Measurements from ENCODE around the gene TRPM6.

The TRPM6 gene

GRCh38 chr9:74875656-74876055 lies 12.1 kb downstream of the TRPM6 start:
- Histone ChIP-seq H3K4me3 (ENCODE audit: low read depth in 1 of 2, low read length in 1 of 2) (no peak overlapping the region), H3K4me1 (ENCODE audit: control insufficient read depth in 1 of 2, insufficient read depth in 1 of 2, low read depth in 1 of 2, low read length in 1 of 2) (peaks cover 15 to 18% of the 10 kb centered on the region in 2 experiments), H3K27me3 (no peaks in the 10 kb centered on the region), H3K9me3 (no peaks in the 10 kb centered on the region), H3K27ac (no peak overlapping the region), H3K36me3 (no peaks in the 10 kb centered on the region)
- no peak for TF ChIP-seq CTCF (IDR thresholded peaks at IDR 0.05)

GRCh38 chr9:74874220-74874619 lies 13.5 kb downstream of the TRPM6 start:
- TF ChIP-seq CTCF (IDR thresholded peaks at IDR 0.05) = no peak
- Histone ChIP-seq H3K9me3 (no peaks in the 10 kb centered on the region), H3K27me3 (no peaks in the 10 kb centered on the region), H3K4me1 (ENCODE audit: control insufficient read depth in 1 of 2, insufficient read depth in 1 of 2, low read depth in 1 of 2, low read length in 1 of 2) (peaks cover 16 to 19% of the 10 kb centered on the region in 2 experiments), H3K4me3 (ENCODE audit: low read depth in 1 of 2, low read length in 1 of 2) (no peak overlapping the region), H3K27ac (peak overlapping the region; percentile 41), H3K36me3 (no peaks in the 10 kb centered on the region)

- Histone ChIP-seq H3K4me3 (ENCODE audit: low read depth in 1 of 2, low read length in 1 of 2) (no peak overlapping the region), H3K4me1 (ENCODE audit: control insufficient read depth in 1 of 2, insufficient read depth in 1 of 2, low read depth in 1 of 2, low read length in 1 of 2) (peaks cover 16 to 21% of the 10 kb centered on the region in 2 experiments), H3K27ac (no peak overlapping the region), H3K9me3 (no peaks in the 10 kb centered on the region), H3K36me3 (no peaks in the 10 kb centered on the region), H3K27me3 (no peaks in the 10 kb centered on the region)
- TF ChIP-seq CTCF (IDR thresholded peaks at IDR 0.05) = no peak
Observed at GRCh38 chr9:74872619-74873233, 15.0 kb downstream of the TRPM6 start.

GRCh38 chr9:74867483-74867882 lies 20.2 kb downstream of the TRPM6 start:
- Histone ChIP-seq H3K9me3 (no peaks in the 10 kb centered on the region), H3K4me1 (ENCODE audit: control insufficient read depth in 1 of 2, insufficient read depth in 1 of 2, low read depth in 1 of 2, low read length in 1 of 2) (peaks cover 59% of the 10 kb centered on the region in 2 experiments), H3K4me3 (ENCODE audit: low read depth in 1 of 2, low read length in 1 of 2) (no peak overlapping the region), H3K27me3 (no peaks in the 10 kb centered on the region), H3K27ac (no peak overlapping the region), H3K36me3 (no peaks in the 10 kb centered on the region)
- TF ChIP-seq CTCF (IDR thresholded peaks at IDR 0.05) = no peak

GRCh38 chr9:74865177-74865576 lies 22.5 kb downstream of the TRPM6 start:
- H3K36me3 ChIP-seq = no peaks in the 10 kb centered on the region
- peak overlapping the region; percentile 6 to 29 for H3K4me3 ChIP-seq (ENCODE audit: low read depth in 1 of 2, low read length in 1 of 2)
- TF ChIP-seq CTCF (IDR thresholded peaks at IDR 0.05) = no peak
- H3K27ac ChIP-seq = peak overlapping the region; percentile 91
- peaks cover 81 to 82% of the 10 kb centered on the region in 2 experiments for H3K4me1 ChIP-seq (ENCODE audit: control insufficient read depth in 1 of 2, insufficient read depth in 1 of 2, low read depth in 1 of 2, low read length in 1 of 2)
- no peaks in the 10 kb centered on the region for H3K27me3 ChIP-seq
- H3K9me3 ChIP-seq = no peaks in the 10 kb centered on the region
